Right cardiac atrium (tissue), 5 donors: ENCODE results near the gene RPL3. TPM values are rescaled to one million over a fixed set of nuclear protein-coding genes. Genes with fewer than 3 reads are reported as not detected.
A peak's percentile ranks its signal among the peaks of the same experiment; 100 is the strongest.

ENCODE experiments used
- ATAC-seq, 2 donors: fragments of 200-7000 bp; cut with Tn5 transposase; one replicate each; pipeline versions ENCODE4 v1.8.0 to v1.9.1; 2020; ENCODE audit warnings: moderate library complexity in 2 of 2, mild to moderate bottlenecking in 1 of 2
- DNase-seq, 3 donors: peaks; one replicate each; pipeline ENCODE4 v3.0.0-alpha.2; 2020
- H3K27ac ChIP-seq: one replicate; pipeline ENCODE4 v1.5.1; 2013; ENCODE audit warnings: mild to moderate bottlenecking, low read length, control low read depth, moderate library complexity
- H3K27me3 ChIP-seq: one replicate; pipeline ENCODE4 v1.6.1; 2013; ENCODE audit not compliant: control insufficient read depth, insufficient read depth
- H3K4me1 ChIP-seq: one replicate; pipeline ENCODE4 v1.6.1; 2013; ENCODE audit warnings: low read length; ENCODE audit not compliant: control insufficient read depth, insufficient read depth
- H3K4me3 ChIP-seq: one replicate; pipeline ENCODE4 v1.5.1; 2013; ENCODE audit warnings: low read length, control low read depth
- H3K9me3 ChIP-seq: one replicate; pipeline ENCODE4 v1.6.1; 2013; ENCODE audit warnings: low read length; ENCODE audit not compliant: control insufficient read depth
- WGBS: extraction: QIAGEN DNeasy Blood & Tissue Kit; methylation state at CpG from one replicate; pipeline ENCODE4 v1.1.7; 2013; 5-methylcytosine and 5-hydroxymethylcytosine counted together
- intact Hi-C, 4 donors: fragments of 100-400 bp; cut with DNase I; formaldehyde crosslinking; loops; one replicate each; pipeline versions ENCODE4 v1.11.0 to v1.14.0; 2022 to 2023
- polyA plus RNA-seq: library from polyadenylated mRNA; stranded (reverse); fragments of 200-250 nt; gene quantifications from one replicate; pipeline ENCODE4 v1.2.3, GENCODE V29; 2013
- total RNA-seq, 4 donors: library from RNA; stranded (reverse); fragmentation: NEBNext Ultra II Directional; extraction: Animal tissue kit (Norgen Biotek cat#: 25700); gene quantifications; one replicate each; pipeline ENCODE4 v1.2.1, GENCODE V29; 2021
- donor health status: healthy with polysubstance abuse.
- donor health status: DM: no; HTN: yes; CAD: no.
- donor health status: DM: no; HTN: no; CAD: no.
- donor health status: DM: no; HTN: yes; CAD: no; lungs with severe emphysema.
- donor health status: DM: yes; HTN: yes; CAD: no.

The RPL3 gene
- total and polyA plus RNA-seq, 5 donors: 948 to 1,416 (median 1,004) TPM

DNA sequence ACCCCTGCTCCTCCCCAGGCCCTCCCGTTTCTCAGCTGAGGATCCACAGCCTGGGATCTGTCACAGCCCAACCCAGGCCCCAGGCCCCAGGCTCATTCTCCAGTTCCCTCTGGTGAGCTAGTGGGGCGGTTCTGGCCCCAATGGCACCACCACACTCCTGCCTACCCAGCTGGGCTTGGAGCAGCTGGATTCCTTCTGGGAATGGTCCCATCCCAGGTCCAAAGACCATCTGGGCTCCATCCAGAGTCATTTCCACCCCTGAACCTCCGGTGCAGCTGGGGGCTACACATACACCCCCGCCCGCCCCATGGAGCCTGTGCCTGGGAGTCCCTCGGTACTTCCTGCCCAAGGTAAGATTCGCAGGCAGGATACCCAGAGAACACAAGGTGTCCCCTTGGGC, 39.2 kb downstream of the RPL3 start:
- intact Hi-C loops: loop anchor here in 1 of 4 donors (5.0 kb wide), 1 partner anchor 43 kb away; no protein-coding TSS in a partner anchor
- WGBS: 82% methylated on average over 7 of the region's 7 CpGs
- DNase-seq: no peak
- ATAC-seq: no peak
- no peaks in the 10 kb centered on the region for H3K9me3 ChIP-seq
- no peaks in the 10 kb centered on the region for H3K27me3 ChIP-seq
- no peak overlapping the region for H3K4me3 ChIP-seq
- no peak overlapping the region for H3K27ac ChIP-seq
- H3K4me1 ChIP-seq: peaks cover 16% of the 10 kb centered on the region

- ATAC-seq (no peak), DNase-seq (no peak)
- peak overlapping the region; percentile 78 for H3K27ac ChIP-seq
- H3K4me3 ChIP-seq: no peak overlapping the region
- 66% methylated on average over 23 of the region's 23 CpGs for whole genome bisulfite sequencing
- no peaks in the 10 kb centered on the region for H3K9me3 ChIP-seq
- no peaks in the 10 kb centered on the region for H3K27me3 ChIP-seq
- intact Hi-C loops: no loop called here
- peaks cover 16% of the 10 kb centered on the region for H3K4me1 ChIP-seq
These were observed 40.1 kb downstream of the RPL3 start for GRCh38 chr22:39279170-39279850.

- peaks cover 7% of the 10 kb centered on the region for H3K4me1 ChIP-seq
- peak overlapping the region; percentile 81 for H3K27ac ChIP-seq
- H3K9me3 ChIP-seq: no peaks in the 10 kb centered on the region
- no peak overlapping the region for H3K4me3 ChIP-seq
- ATAC-seq (peak; percentile 22 to 28), DNase-seq (peak; percentile 57 to 84 (median 74))
- no peaks in the 10 kb centered on the region for H3K27me3 ChIP-seq
- intact Hi-C loops: no loop called here
- WGBS: 30% methylated on average over 13 of the region's 13 CpGs
These were observed 41.4 kb downstream of the RPL3 start for GRCh38 chr22:39278040-39278439.

- no peaks in the 10 kb centered on the region for H3K9me3 ChIP-seq
- 61% methylated on average over 6 of the region's 6 CpGs for WGBS
- no peak overlapping the region for H3K4me3 ChIP-seq
- DNase-seq: no peak
- peaks cover 2% of the 10 kb centered on the region for H3K4me1 ChIP-seq
- peak overlapping the region; percentile 66 for H3K27ac ChIP-seq
- intact Hi-C loops: no loop called here
- H3K27me3 ChIP-seq: no peaks in the 10 kb centered on the region
- peak in 1 of 2 donors; percentile 20 for ATAC-seq
These were observed 42.2 kb downstream of the RPL3 start for GRCh38 chr22:39277142-39277607.

GRCh38 chr22:39276440-39277141, 42.8 kb downstream of the RPL3 start:
- Histone ChIP-seq H3K4me1 (peaks cover 2% of the 10 kb centered on the region), H3K9me3 (no peaks in the 10 kb centered on the region), H3K27ac (no peak overlapping the region), H3K27me3 (no peaks in the 10 kb centered on the region), H3K4me3 (no peak overlapping the region)
- DNase-seq (no peak), ATAC-seq (no peak)
- WGBS: 84% methylated on average over 12 of the region's 12 CpGs
- intact Hi-C loops: no loop called here

GRCh38 chr22:39275814-39276439, 43.5 kb downstream of the RPL3 start:
- no peak for DNase-seq
- no peak overlapping the region for H3K27ac ChIP-seq
- peaks cover 2% of the 10 kb centered on the region for H3K4me1 ChIP-seq
- 82% methylated on average over 9 of the region's 9 CpGs for WGBS
- H3K9me3 ChIP-seq: no peaks in the 10 kb centered on the region
- no peaks in the 10 kb centered on the region for H3K27me3 ChIP-seq
- intact Hi-C loops: no loop called here
- no peak for ATAC-seq
- no peak overlapping the region for H3K4me3 ChIP-seq

DNA sequence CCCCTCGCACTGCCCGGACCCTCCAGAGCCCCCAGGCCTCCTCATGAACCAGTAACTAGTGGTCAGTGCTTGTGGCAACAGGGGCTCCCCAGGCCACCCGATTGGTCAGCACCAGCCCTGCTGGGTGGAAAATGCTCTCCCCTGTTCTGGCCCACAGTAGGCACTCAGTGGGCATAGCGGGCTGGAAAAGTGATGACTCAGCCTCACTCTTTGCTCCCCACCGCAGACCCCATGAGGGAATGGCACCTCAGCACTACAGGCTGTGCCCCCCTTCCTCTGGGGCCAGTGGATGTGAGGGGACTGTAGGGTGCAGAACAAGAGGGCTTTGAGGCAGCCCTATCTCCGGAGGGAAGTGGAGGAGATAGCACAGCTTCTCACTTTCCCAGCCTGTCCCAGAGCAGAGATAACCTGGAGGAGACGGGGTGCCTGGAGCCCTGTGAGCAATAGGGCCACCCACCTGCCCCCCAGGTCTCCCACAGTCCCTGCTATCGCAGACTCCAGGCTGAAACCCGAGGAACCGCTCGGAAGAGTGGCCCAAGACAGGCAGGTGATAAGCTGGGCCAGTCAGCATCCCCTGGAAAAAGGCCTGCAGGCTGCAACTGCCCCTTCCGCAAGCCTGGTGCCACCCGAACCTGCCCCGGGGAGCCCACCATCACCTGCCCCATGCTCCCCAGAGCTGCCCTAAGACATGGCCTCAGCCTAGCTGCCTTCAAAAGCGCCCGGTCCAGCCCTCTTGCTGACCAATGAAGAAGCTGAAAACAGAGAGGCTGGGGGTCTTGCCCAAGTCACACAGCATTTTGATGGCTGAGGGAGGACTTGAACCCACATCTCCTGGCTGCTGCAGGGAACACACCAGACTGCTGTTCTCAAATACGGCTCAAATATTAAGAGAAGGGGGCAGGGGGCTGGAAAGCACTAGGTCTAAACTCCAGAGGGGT, 45.2 kb downstream of the RPL3 start:
- intact Hi-C loops: no loop called here
- Histone ChIP-seq H3K27me3 (no peaks in the 10 kb centered on the region), H3K27ac (no peak overlapping the region), H3K9me3 (no peaks in the 10 kb centered on the region), H3K4me1 (peaks cover 2% of the 10 kb centered on the region), H3K4me3 (no peak overlapping the region)
- 68% methylated on average over 17 of the region's 17 CpGs for WGBS
- ATAC-seq (no peak), DNase-seq (no peak)

DNA sequence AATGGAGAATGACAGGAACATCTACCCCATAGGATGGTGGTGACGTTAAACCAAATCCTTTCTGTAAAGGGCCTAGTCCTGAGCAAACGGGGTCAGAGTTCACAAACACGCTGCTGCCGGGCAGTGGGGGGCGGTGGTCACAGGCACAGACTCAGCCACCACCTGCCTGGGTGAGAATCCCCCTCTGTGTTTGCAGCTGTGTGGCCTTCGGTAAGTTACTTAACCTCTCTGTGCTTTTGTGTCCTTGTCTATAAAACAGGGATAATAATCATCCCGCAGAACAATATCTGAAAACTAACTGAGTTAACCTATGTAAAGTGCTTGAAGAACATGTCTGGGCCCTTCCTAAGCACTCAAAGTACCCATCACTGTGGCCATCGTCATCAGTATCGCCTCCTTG, 48.6 kb downstream of the RPL3 start:
- WGBS: 93% methylated on average over 9 of the region's 9 CpGs
- Histone ChIP-seq H3K4me3 (no peak overlapping the region), H3K27ac (no peak overlapping the region), H3K4me1 (no peaks in the 10 kb centered on the region), H3K9me3 (no peaks in the 10 kb centered on the region), H3K27me3 (no peaks in the 10 kb centered on the region)
- intact Hi-C loops: no loop called here
- ATAC-seq: no peak
- DNase-seq: no peak

GRCh38 chr22:39270280-39270679, 49.1 kb downstream of the RPL3 start:
- no peak overlapping the region for H3K27ac ChIP-seq
- DNase-seq (no peak), ATAC-seq (peak in 1 of 2 donors; percentile 40)
- WGBS: 57% methylated on average over 5 of the region's 5 CpGs
- intact Hi-C loops: no loop called here
- H3K9me3 ChIP-seq: no peaks in the 10 kb centered on the region
- H3K4me3 ChIP-seq: no peak overlapping the region
- H3K4me1 ChIP-seq: no peaks in the 10 kb centered on the region
- H3K27me3 ChIP-seq: no peaks in the 10 kb centered on the region

- WGBS: 67% methylated on average over 11 of the region's 11 CpGs
- ATAC-seq: no peak
- intact Hi-C loops: no loop called here
- Histone ChIP-seq H3K4me3 (no peak overlapping the region), H3K9me3 (no peaks in the 10 kb centered on the region), H3K4me1 (no peaks in the 10 kb centered on the region), H3K27me3 (no peaks in the 10 kb centered on the region), H3K27ac (peak overlapping the region; percentile 6)
- DNase-seq: no peak
These were observed 50.2 kb downstream of the RPL3 start for GRCh38 chr22:39269095-39269790.
